Heart left ventricle (tissue), 13 donors: Measurements from ENCODE around the gene N4BP2L2.

Experiments
- POLR2A ChIP-seq, 2 donors: fragments of 450-650 bp; IDR thresholded peaks; one replicate each; pipeline ENCODE4 v1.6.1; 2017; ENCODE audit warnings: antibody characterized with exemption in 2 of 2, mild to moderate bottlenecking in 2 of 2, moderate library complexity in 2 of 2
- TF ChIP-seq, protein P1 (sequence below), 12 donors: fragments of 200-600 bp; sonication (generic) in 4 of 12; IDR thresholded peaks; one replicate each; pipeline versions ENCODE4 v1.5.0 to v1.8.0; 2018 to 2022; ENCODE audit warnings: antibody characterized with exemption in 12 of 12, mild to moderate bottlenecking in 5 of 12
- donor health status: ischemic (EF 13 %, LVEDD 7.1; RV severe dilation, severe dysfunction).
- donor health status: DM: no; HTN: yes; CAD: no.
- donor health status: DM: no; HTN: no; CAD: no.
- donor health status: ischemic (EF 25% LVEDD 6.9; RV normal size, moderate dysfunction).
- donor health status: ischemic (EF 25% LVEDD 5.7; RV mildly dilated, moderate dysfunction).
- donor health status: ischemic (EF 35%, LVEDD 5.7; RV mildly dilated, moderate dysfunction).
- donor health status: nonischemic (EF 11% LVEDD 7.7; RV severe dilation, severe dysfunction).
- donor health status: DM: yes; HTN: yes; CAD: no.
- donor health status: PGD.
- donor health status: ischemic (EF 29% LVEDD 5.4; RV normal size, mild dysfunction).
- donor health status: nonischemic (EF 23%, LVEDD 6.1; RV moderate dilation, normal function).

DNA sequence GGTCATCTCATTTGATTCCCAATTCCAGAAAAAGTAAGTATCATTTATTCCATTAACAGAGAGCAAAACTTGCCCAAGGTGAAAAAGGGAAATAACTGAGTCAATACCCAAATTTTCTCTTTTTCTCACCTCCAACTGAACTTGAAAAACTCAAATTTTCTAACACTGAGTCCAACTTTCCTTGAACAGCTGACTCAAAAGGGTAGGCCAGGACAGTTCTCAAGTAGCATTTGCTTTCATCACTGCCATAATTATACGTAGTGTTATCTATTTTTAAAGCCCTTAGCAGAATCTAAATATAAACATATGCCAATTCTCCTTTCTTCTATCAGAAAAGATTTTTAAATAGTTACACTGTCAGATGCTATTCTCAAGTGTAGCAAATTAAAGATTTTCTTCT is 3.5 kb downstream of the N4BP2L2 start:
- TF ChIP-seq, protein P1, sequence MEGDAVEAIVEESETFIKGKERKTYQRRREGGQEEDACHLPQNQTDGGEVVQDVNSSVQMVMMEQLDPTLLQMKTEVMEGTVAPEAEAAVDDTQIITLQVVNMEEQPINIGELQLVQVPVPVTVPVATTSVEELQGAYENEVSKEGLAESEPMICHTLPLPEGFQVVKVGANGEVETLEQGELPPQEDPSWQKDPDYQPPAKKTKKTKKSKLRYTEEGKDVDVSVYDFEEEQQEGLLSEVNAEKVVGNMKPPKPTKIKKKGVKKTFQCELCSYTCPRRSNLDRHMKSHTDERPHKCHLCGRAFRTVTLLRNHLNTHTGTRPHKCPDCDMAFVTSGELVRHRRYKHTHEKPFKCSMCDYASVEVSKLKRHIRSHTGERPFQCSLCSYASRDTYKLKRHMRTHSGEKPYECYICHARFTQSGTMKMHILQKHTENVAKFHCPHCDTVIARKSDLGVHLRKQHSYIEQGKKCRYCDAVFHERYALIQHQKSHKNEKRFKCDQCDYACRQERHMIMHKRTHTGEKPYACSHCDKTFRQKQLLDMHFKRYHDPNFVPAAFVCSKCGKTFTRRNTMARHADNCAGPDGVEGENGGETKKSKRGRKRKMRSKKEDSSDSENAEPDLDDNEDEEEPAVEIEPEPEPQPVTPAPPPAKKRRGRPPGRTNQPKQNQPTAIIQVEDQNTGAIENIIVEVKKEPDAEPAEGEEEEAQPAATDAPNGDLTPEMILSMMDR (IDR thresholded peaks at IDR 0.05) = no peak
- no peak for TF ChIP-seq POLR2A (IDR thresholded peaks at IDR 0.05)
